NCI-H2196 (cell line): Measurements from ENCODE around the gene MTA2.
"Not testable (repeated sequence)": the region's sequence is repeated elsewhere in the genome, so short reads cannot be mapped to it uniquely, and the experiment has no call there.

Experiments
- DNase-seq: peaks from one replicate; lab custom pipeline; 2025; ENCODE audit not compliant: unreplicated experiment; lab: John Stamatoyannopoulos, UW

MTA2 gene

GRCh38 chr11:62567018-62567633 lies 34.5 kb downstream of the MTA2 start:
- DNase-seq = no peak

- no peak for DNase-seq
Observed at GRCh38 chr11:62566247-62566646, 35.4 kb downstream of the MTA2 start.

GRCh38 chr11:62565100-62565802 lies 36.4 kb downstream of the MTA2 start:
- DNase-seq = no peak

GRCh38 chr11:62561677-62562230 lies 39.9 kb downstream of the MTA2 start:
- DNase-seq = not testable (repeated sequence)

GRCh38 chr11:62560566-62561103 lies 41.0 kb downstream of the MTA2 start:
- DNase-seq = peak; percentile 76

- DNase-seq = not testable (repeated sequence)
Observed at GRCh38 chr11:62559626-62560025, 42.0 kb downstream of the MTA2 start.

- no peak for DNase-seq
Observed at GRCh38 chr11:62559204-62559603, 42.5 kb downstream of the MTA2 start.

- no peak for DNase-seq
Observed at GRCh38 chr11:62558669-62559068, 43.0 kb downstream of the MTA2 start.

- DNase-seq = no peak
Observed at GRCh38 chr11:62556875-62557631, 44.6 kb downstream of the MTA2 start.

- peak; percentile 87 for DNase-seq
Observed at GRCh38 chr11:62556108-62556874, 45.4 kb downstream of the MTA2 start.

GRCh38 chr11:62555464-62556107 lies 46.1 kb downstream of the MTA2 start:
- peak; percentile 30 for DNase-seq

GRCh38 chr11:62554387-62555167 lies 47.1 kb downstream of the MTA2 start:
- DNase-seq = peak; percentile 51

- DNase-seq = no peak
Observed at GRCh38 chr11:62553839-62554361, 47.8 kb downstream of the MTA2 start.

- DNase-seq = no peak
Observed at GRCh38 chr11:62553080-62553838, 48.4 kb downstream of the MTA2 start.

GRCh38 chr11:62552485-62553079 lies 49.1 kb downstream of the MTA2 start:
- DNase-seq = no peak

- DNase-seq = not testable (repeated sequence)
Observed at GRCh38 chr11:62550478-62550877, 51.2 kb downstream of the MTA2 start.

GRCh38 chr11:62548545-62549335 lies 52.9 kb downstream of the MTA2 start:
- DNase-seq = no peak
